ENCODE results near the gene TEX50. TPM values are rescaled to one million over a fixed set of nuclear protein-coding genes. Genes with fewer than 3 reads are reported as not detected.

TEX50 gene
- total and polyA plus RNA-seq, 8 donors, result not detected

Other genes with a start within 250 kb of the TEX50 start
- 100 to 1,000 TPM in 3 of 6 donors, 10 to 100 TPM in 3; 89.8 to 126 (median 100) TPM for gene PRDX6, start 158.0 kb upstream of the TEX50 start, total RNA-seq
- gene PRDX6, start 158.0 kb upstream of the TEX50 start, polyA plus RNA-seq, result 100 to 1,000 TPM; 127 to 129 TPM
- under 1 TPM in 4 of 6 donors, not detected in 2; 0.06 to 0.28 (median 0.18) TPM for gene SLC9C2, start 32.3 kb upstream of the TEX50 start, total RNA-seq
- under 1 TPM in 1 of 2 donors, not detected in 1; 0.16 TPM for gene SLC9C2, start 32.3 kb upstream of the TEX50 start, polyA plus RNA-seq
- under 1 TPM; 0.19 to 0.46 (median 0.28) TPM for gene ANKRD45, start 34.5 kb downstream of the TEX50 start, total RNA-seq
- gene ANKRD45, start 34.5 kb downstream of the TEX50 start, polyA plus RNA-seq, result under 1 TPM; 0.15 to 0.52 TPM
- 10 to 100 TPM in 1 of 6 donors, 1 to 10 TPM in 5; 5.9 to 11.9 (median 7.7) TPM for gene KLHL20, start 79.6 kb downstream of the TEX50 start, total RNA-seq
- gene KLHL20, start 79.6 kb downstream of the TEX50 start, polyA plus RNA-seq, result 1 to 10 TPM; 3.3 to 5.1 TPM
- gene DARS2, start 189.3 kb downstream of the TEX50 start, total RNA-seq, result 10 to 100 TPM in 1 of 6 donors, 1 to 10 TPM in 5; 3.9 to 11.1 (median 5.9) TPM
- 1 to 10 TPM; 3.4 to 5.1 TPM for gene DARS2, start 189.3 kb downstream of the TEX50 start, polyA plus RNA-seq
- gene CENPL, start 189.5 kb downstream of the TEX50 start, total RNA-seq, result 1 to 10 TPM in 4 of 6 donors, under 1 TPM in 2; 0.83 to 2.0 (median 1.5) TPM
- under 1 TPM; 0.73 to 0.80 TPM for gene CENPL, start 189.5 kb downstream of the TEX50 start, polyA plus RNA-seq
- 100 to 1,000 TPM; 214 to 698 (median 401) TPM for gene GAS5, start 232.7 kb downstream of the TEX50 start, total RNA-seq
- 1,000 to 10,000 TPM in 1 of 2 donors, 100 to 1,000 TPM in 1; 558 to 1,057 TPM for gene GAS5, start 232.7 kb downstream of the TEX50 start, polyA plus RNA-seq
- gene ZBTB37, start 233.0 kb downstream of the TEX50 start, total RNA-seq, result 1 to 10 TPM; 3.8 to 7.0 (median 4.4) TPM
- gene ZBTB37, start 233.0 kb downstream of the TEX50 start, polyA plus RNA-seq, result 1 to 10 TPM; 1.2 to 1.3 TPM

All from pancreas (tissue), 8 donors.